BJ (cell line): ENCODE data around the gene LIN7A. TPM values are rescaled to one million over a fixed set of nuclear protein-coding genes. Genes with fewer than 3 reads are reported as not detected.

Experiments used
- CTCF ChIA-PET: fragments of 350-600 bp; formaldehyde crosslinking; extraction: SDS; loops from one replicate; lab custom pipeline; 2021; ENCODE audit warnings: antibody characterized with exemption, inconsistent platforms; lab: Yijun Ruan, JAX
- POLR2A ChIA-PET: fragments of 300-600 bp; sonication (Branson Sonifier 250); formaldehyde crosslinking; extraction: SDS; loops from one replicate; lab custom pipeline; 2021; ENCODE audit warnings: antibody characterized with exemption; lab: Charles Lee
- DNase-seq: peaks from one replicate; pipeline ENCODE4 v3.0.0-alpha.2; 2011; ENCODE audit warnings: low read depth
- H3K27me3 ChIP-seq: 2 replicates; pipeline ENCODE4 v1.6.0; 2011; ENCODE audit warnings: low read length; ENCODE audit not compliant: control insufficient read depth, insufficient read depth
- H3K36me3 ChIP-seq: 2 replicates; pipeline ENCODE4 v1.5.1; 2011; ENCODE audit warnings: low read length; ENCODE audit not compliant: control insufficient read depth, insufficient read depth
- H3K4me3 ChIP-seq: 2 replicates; pipeline ENCODE4 v1.5.1; 2011; ENCODE audit warnings: low read depth, mild to moderate bottlenecking, control low read depth, low read length
- polyA plus RNA-seq: library from polyadenylated mRNA; depleted of rRNA; stranded (reverse); fragments of >200 nt; gene quantifications from 2 replicates; pipeline ENCODE4 v1.2.3, GENCODE V29; 2011
- TF ChIP-seq, protein P1 (sequence below): IDR thresholded peaks from 2 replicates; pipeline ENCODE4 v1.5.1; 2011; ENCODE audit warnings: low read depth, mild to moderate bottlenecking, control low read depth, inconsistent platforms, low read length, moderate library complexity; ENCODE audit not compliant: insufficient read depth

LIN7A gene
- polyA plus RNA-seq, 1 experiment, result 15.4 TPM

DNA sequence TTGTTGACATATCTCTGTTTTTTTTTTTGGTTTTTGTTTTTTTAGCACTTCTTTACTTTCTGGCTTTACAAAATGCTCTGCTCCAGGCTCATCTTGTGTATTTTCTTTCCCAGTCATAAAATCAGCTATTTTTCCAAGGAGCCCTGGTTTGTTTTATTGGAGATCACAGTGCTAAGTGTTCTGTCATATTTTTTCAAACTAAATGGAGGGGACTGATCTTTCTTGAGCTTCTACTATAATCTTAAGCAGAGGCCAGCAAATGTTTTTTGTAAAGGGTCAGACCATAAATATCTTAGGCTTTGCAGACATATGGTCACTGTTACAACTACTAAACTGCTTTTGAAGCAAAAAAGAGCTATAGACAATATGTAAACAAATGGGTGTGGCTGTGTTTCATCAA lies 30.6 kb upstream of the LIN7A start:
- CTCF ChIA-PET, result no interaction called here

DNA sequence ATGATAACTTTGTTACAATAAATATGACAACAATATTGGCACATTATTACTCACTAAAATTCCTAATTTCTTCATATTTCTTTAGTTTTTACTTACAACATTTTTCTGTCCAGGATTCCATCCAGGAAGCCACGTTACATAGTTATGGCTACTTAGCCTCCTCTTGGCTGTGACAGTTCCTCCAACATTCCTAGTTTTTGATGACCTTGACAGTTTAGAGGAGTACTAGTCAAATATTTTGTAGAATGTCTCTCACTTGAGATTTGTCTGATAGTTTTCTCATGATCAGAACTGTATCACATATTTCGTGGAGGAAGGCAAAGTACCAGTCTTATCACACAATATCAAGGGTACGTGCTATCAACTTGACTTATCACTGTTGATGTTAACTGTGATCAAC lies 29.8 kb upstream of the LIN7A start:
- H3K27me3 ChIP-seq, result peaks cover 2% of the 10 kb centered on the region; the same call in 1 of the 2 replicates
- DNase-seq, result no peak
- ChIA-PET CTCF (no interaction called here), POLR2A (no interaction called here)
- TF ChIP-seq, protein P1, sequence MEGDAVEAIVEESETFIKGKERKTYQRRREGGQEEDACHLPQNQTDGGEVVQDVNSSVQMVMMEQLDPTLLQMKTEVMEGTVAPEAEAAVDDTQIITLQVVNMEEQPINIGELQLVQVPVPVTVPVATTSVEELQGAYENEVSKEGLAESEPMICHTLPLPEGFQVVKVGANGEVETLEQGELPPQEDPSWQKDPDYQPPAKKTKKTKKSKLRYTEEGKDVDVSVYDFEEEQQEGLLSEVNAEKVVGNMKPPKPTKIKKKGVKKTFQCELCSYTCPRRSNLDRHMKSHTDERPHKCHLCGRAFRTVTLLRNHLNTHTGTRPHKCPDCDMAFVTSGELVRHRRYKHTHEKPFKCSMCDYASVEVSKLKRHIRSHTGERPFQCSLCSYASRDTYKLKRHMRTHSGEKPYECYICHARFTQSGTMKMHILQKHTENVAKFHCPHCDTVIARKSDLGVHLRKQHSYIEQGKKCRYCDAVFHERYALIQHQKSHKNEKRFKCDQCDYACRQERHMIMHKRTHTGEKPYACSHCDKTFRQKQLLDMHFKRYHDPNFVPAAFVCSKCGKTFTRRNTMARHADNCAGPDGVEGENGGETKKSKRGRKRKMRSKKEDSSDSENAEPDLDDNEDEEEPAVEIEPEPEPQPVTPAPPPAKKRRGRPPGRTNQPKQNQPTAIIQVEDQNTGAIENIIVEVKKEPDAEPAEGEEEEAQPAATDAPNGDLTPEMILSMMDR, result no peak
- no peak overlapping the region for H3K4me3 ChIP-seq
- H3K36me3 ChIP-seq, result no peaks in the 10 kb centered on the region

More for the DNA sequence above, 30.6 kb upstream of the LIN7A start:
- no peak overlapping the region for H3K4me3 ChIP-seq
- TF ChIP-seq, protein P1, result no peak
- DNase-seq, result no peak
- H3K36me3 ChIP-seq, result no peaks in the 10 kb centered on the region
- H3K27me3 ChIP-seq, result peaks cover 2% of the 10 kb centered on the region; the same call in 1 of the 2 replicates
- POLR2A ChIA-PET, result interaction anchor here (0.6 kb wide), 1 partner anchor 131 kb away, joined by 4 read pairs; no protein-coding TSS in a partner anchor

DNA sequence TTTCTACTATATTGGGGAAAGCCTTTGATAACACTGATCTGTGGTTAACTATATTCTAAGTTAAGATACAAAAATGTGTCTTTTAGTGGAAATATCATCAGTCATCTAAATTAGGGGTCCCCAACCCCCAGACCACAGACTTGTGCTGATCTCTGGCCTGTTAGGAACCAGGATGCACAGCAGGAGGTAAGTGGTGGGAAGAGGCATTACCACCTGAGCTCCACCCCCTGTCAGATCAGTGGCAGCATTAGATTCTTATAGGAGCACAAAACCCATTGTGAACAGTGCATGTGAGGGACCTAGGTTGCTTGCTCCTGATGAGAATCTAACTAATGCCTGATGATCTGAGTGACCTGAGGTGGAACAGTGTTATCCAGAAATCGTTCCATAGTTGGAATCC lies 28.3 kb upstream of the LIN7A start:
- CTCF ChIA-PET, result no interaction called here
- Histone ChIP-seq H3K4me3 (no peak overlapping the region), H3K27me3 (peaks cover 2% of the 10 kb centered on the region; the same call in 1 of the 2 replicates), H3K36me3 (no peaks in the 10 kb centered on the region)
- POLR2A ChIA-PET, result no interaction called here
- TF ChIP-seq, protein P1, result no peak
- DNase-seq, result no peak

DNA sequence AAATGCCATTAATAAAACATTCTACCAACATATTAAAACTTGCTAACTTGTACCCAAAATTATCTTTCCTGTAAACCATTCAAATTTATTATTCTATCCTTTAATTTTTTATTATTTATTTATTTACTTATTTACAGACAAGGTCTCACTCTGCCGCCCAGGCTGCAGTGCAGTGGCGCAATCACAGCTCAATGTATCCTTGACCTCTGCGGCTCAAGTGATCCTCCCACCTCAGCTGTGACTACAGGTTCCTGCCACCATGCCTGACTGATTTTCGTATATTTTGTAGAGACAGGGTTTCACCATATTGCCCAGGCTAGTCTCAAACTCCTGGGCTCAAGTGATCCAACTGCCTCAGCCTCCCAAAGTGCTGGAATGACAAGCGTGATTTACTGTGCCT lies 20.4 kb upstream of the LIN7A start:
- CTCF ChIA-PET, result interaction anchor here (0.8 to 1.0 kb wide), 2 partner anchors 12 to 13 kb away, joined by 4 read pairs; no protein-coding TSS in a partner anchor
- H3K36me3 ChIP-seq, result no peaks in the 10 kb centered on the region
- H3K4me3 ChIP-seq, result no peak overlapping the region
- DNase-seq, result no peak
- H3K27me3 ChIP-seq, result no peaks in the 10 kb centered on the region
- POLR2A ChIA-PET, result no interaction called here
- TF ChIP-seq, protein P1, result no peak

DNA sequence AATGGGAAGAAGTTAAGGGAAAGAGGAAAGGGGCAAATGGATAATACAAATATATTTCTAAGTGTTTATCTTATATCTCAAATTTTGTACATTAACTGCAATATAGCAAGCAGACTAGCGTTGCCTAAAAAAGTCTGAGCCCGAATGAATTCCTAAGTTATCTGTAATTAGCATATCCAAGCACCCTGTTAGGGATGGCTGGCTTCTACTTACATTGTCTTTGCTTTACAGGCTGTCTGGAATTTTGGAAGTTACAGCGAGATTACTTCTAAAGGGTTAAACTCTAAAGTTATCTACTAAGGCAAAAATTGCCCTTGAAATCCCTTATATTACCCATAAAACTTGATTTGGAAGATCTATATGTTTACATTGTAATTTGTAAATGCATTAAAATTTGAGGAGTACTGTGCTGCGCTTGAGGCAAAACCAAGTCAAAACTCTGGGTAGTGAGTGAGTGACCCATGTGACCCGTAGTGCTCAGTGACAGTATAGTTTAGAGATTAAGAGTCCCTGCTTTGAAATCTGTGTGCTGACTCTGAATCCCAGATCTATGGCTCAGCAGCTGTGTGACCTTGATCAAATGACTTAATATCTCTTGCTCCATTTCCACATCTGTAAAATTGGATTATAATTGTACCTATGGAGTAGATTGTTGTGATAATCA lies 17.3 kb upstream of the LIN7A start:
- Histone ChIP-seq H3K4me3 (no peak overlapping the region), H3K27me3 (no peaks in the 10 kb centered on the region), H3K36me3 (no peaks in the 10 kb centered on the region)
- no peak for DNase-seq
- TF ChIP-seq, protein P1, result no peak
- ChIA-PET CTCF (no interaction called here), POLR2A (no interaction called here)
